ENCODE measurements around the gene ACO2.

DNA sequence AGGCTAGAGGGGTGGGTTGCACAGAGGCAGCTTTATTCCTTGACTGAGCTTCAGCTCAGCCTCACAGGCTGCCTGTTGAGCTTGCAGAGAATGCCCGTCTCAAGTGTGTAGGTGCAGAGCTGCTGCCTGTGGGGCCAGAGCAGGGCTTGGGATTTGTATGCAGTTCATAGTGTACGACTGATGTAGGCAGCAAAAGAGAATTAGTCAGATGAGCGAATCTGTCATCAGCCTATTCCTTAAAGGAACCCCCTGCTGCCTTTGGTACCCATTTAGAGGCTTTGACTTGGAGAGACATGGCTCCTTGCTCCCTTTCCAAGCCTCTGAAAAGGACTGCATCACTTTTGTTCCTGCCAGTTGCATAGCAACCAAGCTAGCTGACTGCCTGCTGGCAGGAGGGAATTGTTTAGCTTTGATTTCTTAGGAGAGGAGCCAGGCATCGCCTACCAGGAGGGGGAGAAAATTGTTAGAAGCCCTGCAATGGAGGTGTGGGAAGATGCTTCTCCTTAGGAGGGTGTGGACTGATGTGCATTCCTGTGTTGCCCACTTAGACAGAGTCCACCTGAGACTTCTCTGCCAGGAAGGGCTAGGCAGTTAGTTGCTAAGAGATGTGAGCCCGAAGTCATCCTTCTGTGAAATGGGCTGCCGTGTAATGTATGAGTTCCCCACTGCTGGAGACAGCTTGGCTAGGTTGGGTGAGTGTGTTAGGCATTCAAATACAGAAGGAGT, 10.9 kb downstream of the ACO2 start:
- TF ChIP-seq, protein P1, sequence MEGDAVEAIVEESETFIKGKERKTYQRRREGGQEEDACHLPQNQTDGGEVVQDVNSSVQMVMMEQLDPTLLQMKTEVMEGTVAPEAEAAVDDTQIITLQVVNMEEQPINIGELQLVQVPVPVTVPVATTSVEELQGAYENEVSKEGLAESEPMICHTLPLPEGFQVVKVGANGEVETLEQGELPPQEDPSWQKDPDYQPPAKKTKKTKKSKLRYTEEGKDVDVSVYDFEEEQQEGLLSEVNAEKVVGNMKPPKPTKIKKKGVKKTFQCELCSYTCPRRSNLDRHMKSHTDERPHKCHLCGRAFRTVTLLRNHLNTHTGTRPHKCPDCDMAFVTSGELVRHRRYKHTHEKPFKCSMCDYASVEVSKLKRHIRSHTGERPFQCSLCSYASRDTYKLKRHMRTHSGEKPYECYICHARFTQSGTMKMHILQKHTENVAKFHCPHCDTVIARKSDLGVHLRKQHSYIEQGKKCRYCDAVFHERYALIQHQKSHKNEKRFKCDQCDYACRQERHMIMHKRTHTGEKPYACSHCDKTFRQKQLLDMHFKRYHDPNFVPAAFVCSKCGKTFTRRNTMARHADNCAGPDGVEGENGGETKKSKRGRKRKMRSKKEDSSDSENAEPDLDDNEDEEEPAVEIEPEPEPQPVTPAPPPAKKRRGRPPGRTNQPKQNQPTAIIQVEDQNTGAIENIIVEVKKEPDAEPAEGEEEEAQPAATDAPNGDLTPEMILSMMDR (IDR thresholded peaks at IDR 0.05): no peak
- TF ChIP-seq ZFX (IDR thresholded peaks at IDR 0.05; ENCODE audit: borderline replicate concordance): no peak
